Peyer's patch (tissue), 4 donors: Measurements from ENCODE around the gene OSBPL10. TPM values are rescaled to one million over a fixed set of nuclear protein-coding genes. Genes with fewer than 3 reads are reported as not detected.

Source experiments
- DNase-seq, 3 donors: peaks; one replicate each; pipeline ENCODE4 v3.0.0-alpha.2; 2017 to 2019
- H3K27ac ChIP-seq, 4 donors: fragments of 200-600 bp; sonication (generic); one replicate each; pipeline ENCODE4 v1.5.1; 2016 to 2019
- H3K27me3 ChIP-seq, 2 donors: fragments of 200-600 bp; sonication (generic); one replicate each; pipeline ENCODE4 v1.5.1; 2019
- H3K36me3 ChIP-seq, 3 donors: fragments of 200-600 bp; sonication (generic); one replicate each; pipeline ENCODE4 v1.5.1; 2016 to 2019
- H3K4me1 ChIP-seq, 4 donors: fragments of 200-600 bp; sonication (generic); one replicate each; pipeline ENCODE4 v1.5.1; 2016 to 2019
- H3K4me3 ChIP-seq, 4 donors: fragments of 200-600 bp; sonication (generic); 1 replicate in 3 of 4; 2 replicates in 1 of 4; pipeline ENCODE4 v1.5.1; 2016 to 2019; ENCODE audit warnings: mild to moderate bottlenecking in 1 of 4
- H3K9me3 ChIP-seq, 4 donors: fragments of 200-600 bp; sonication (generic); one replicate each; pipeline ENCODE4 v1.5.1; 2016 to 2019; ENCODE audit warnings: mild to moderate bottlenecking in 1 of 4
- POLR2A ChIP-seq, 2 donors: fragments of 450-650 bp; IDR thresholded peaks; one replicate each; pipeline ENCODE4 v1.5.1; 2017; ENCODE audit warnings: antibody characterized with exemption in 2 of 2, mild to moderate bottlenecking in 2 of 2, moderate library complexity in 2 of 2
- total RNA-seq, 4 donors: library from RNA; depleted of rRNA; stranded (reverse); fragments of >200 nt; gene quantifications; one replicate each; pipeline ENCODE4 v1.1.0, GENCODE V29; 2016
- TF ChIP-seq, protein P1 (sequence below), 6 experiments: fragments of 450-650 bp in 4 of 6; fragments of 200-600 bp in 2 of 6; sonication (generic) in 1 of 6; IDR thresholded peaks; one replicate each; pipeline ENCODE4 v1.5.1; 2017 to 2019; ENCODE audit warnings: antibody characterized with exemption in 6 of 6, mild to moderate bottlenecking in 3 of 6, moderate library complexity in 1 of 6

OSBPL10 gene
- total RNA-seq, 4 donors from 2014 or later = 18.5 to 128 (median 60.5) TPM

DNA sequence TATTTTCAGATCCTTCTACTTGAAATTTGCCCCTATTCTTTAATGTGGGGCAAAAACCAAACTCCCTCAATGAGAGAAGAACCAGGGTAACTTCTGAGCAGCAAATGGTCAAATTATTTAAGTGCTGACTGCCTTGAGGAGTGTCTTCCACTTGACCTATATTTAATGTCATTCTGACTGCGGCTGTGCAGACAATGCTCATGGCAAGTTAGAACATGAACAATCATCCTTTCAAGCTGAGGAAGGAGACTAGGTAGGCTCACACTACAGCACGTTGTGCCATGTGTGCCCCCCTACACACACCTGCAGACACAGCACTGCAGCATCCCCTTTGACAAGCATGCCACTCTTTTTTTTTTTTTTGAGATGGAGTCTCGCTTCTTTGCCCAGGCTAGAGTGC lies 98.2 kb downstream of the OSBPL10 start:
- no peaks in the 10 kb centered on the region for H3K27me3 ChIP-seq
- TF ChIP-seq, protein P1, sequence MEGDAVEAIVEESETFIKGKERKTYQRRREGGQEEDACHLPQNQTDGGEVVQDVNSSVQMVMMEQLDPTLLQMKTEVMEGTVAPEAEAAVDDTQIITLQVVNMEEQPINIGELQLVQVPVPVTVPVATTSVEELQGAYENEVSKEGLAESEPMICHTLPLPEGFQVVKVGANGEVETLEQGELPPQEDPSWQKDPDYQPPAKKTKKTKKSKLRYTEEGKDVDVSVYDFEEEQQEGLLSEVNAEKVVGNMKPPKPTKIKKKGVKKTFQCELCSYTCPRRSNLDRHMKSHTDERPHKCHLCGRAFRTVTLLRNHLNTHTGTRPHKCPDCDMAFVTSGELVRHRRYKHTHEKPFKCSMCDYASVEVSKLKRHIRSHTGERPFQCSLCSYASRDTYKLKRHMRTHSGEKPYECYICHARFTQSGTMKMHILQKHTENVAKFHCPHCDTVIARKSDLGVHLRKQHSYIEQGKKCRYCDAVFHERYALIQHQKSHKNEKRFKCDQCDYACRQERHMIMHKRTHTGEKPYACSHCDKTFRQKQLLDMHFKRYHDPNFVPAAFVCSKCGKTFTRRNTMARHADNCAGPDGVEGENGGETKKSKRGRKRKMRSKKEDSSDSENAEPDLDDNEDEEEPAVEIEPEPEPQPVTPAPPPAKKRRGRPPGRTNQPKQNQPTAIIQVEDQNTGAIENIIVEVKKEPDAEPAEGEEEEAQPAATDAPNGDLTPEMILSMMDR (IDR thresholded peaks at IDR 0.05) = no peak
- no peak for TF ChIP-seq POLR2A (IDR thresholded peaks at IDR 0.05)
- H3K36me3 ChIP-seq = no peaks in the 10 kb centered on the region
- H3K4me1 ChIP-seq = no peaks in the 10 kb centered on the region
- no peak for DNase-seq
- no peak overlapping the region for H3K4me3 ChIP-seq
- H3K27ac ChIP-seq = no peak overlapping the region
- H3K9me3 ChIP-seq = no peaks in the 10 kb centered on the region

- Histone ChIP-seq H3K27me3 (no peaks in the 10 kb centered on the region), H3K4me3 (no peak overlapping the region), H3K27ac (no peak overlapping the region), H3K36me3 (no peaks in the 10 kb centered on the region), H3K4me1 (no peaks in the 10 kb centered on the region), H3K9me3 (no peaks in the 10 kb centered on the region)
- no peak for TF ChIP-seq POLR2A (IDR thresholded peaks at IDR 0.05)
- TF ChIP-seq, protein P1 (IDR thresholded peaks at IDR 0.05) = no peak
- DNase-seq = no peak
Measured at GRCh38 chr3:31882431-31882830, 98.6 kb downstream of the OSBPL10 start.

GRCh38 chr3:31880482-31881078 lies 100.5 kb downstream of the OSBPL10 start:
- no peaks in the 10 kb centered on the region for H3K36me3 ChIP-seq
- DNase-seq = no peak
- H3K9me3 ChIP-seq = no peaks in the 10 kb centered on the region
- H3K27ac ChIP-seq = no peak overlapping the region
- no peaks in the 10 kb centered on the region for H3K4me1 ChIP-seq
- TF ChIP-seq, protein P1 (IDR thresholded peaks at IDR 0.05) = no peak
- no peak for TF ChIP-seq POLR2A (IDR thresholded peaks at IDR 0.05)
- H3K4me3 ChIP-seq = no peak overlapping the region
- no peaks in the 10 kb centered on the region for H3K27me3 ChIP-seq

DNA sequence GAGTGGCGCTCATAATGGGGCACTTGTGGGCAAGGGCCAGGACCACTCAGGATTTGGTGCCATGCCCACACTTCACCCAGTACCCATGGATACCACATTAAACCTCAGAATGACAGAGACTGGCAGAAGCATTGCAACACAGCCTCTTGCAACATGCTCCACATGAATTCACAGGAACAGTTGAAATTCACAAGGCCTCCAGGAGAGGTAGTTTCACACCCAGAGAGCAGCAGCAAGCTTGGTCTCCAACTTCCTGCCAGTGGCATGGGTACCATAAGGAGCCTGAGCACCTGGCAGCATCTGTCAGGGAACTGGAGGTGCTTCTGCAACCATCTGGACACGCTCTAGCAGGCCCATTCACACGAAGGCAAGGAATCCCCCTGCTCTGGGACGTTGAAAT lies 101.0 kb downstream of the OSBPL10 start:
- Histone ChIP-seq H3K4me3 (no peak overlapping the region), H3K27ac (no peak overlapping the region), H3K36me3 (no peaks in the 10 kb centered on the region), H3K27me3 (no peaks in the 10 kb centered on the region), H3K9me3 (no peaks in the 10 kb centered on the region), H3K4me1 (no peaks in the 10 kb centered on the region)
- peak in 2 of 3 donors; percentile 37 to 47 for DNase-seq
- TF ChIP-seq, protein P1 (IDR thresholded peaks at IDR 0.05) = peak in 1 of 6 experiments; percentile 7
- TF ChIP-seq POLR2A (IDR thresholded peaks at IDR 0.05) = no peak

- no peaks in the 10 kb centered on the region for H3K9me3 ChIP-seq
- no peaks in the 10 kb centered on the region for H3K27me3 ChIP-seq
- H3K27ac ChIP-seq = no peak overlapping the region
- no peaks in the 10 kb centered on the region for H3K4me1 ChIP-seq
- DNase-seq = no peak
- H3K36me3 ChIP-seq = no peaks in the 10 kb centered on the region
- no peak overlapping the region for H3K4me3 ChIP-seq
- TF ChIP-seq, protein P1 (IDR thresholded peaks at IDR 0.05) = no peak
Measured at GRCh38 chr3:31879365-31879764, 101.7 kb downstream of the OSBPL10 start.
